IPS DF 19.7 (cell line): Measurements from ENCODE around the gene ADNP.

Experiments
- DNase-seq: peaks from one replicate; pipeline ENCODE4 v3.0.0-alpha.2; 2013; ENCODE audit warnings: low read depth, low spot score

ADNP gene

GRCh38 chr20:50932691-50933280, 1.5 kb upstream of the ADNP start:
- no peak for DNase-seq

DNA sequence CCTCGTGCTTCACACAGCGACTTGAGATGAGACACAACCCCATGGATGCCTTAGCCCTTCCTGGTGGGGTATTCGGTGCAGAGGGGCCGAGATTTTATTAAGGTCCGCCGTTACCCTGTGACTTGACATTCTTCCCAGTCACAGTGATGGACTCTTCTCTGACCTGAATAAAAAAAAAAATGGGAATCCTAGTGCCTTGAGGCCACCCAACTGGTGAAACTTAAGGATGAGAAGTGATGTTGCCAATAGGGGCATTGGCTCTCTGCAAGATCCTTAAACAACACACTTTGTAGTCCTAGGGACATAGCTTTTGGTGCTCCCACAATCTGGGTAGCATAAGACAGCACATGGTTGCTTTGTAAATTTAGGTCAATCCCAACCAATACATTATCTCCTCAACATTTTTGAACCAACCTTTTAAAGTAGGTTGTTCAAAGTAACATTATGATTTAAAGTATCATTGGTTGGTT, 814 bp upstream of the ADNP start:
- no peak for DNase-seq

- DNase-seq: no peak
These were observed 296 bp downstream of the ADNP start for GRCh38 chr20:50930976-50931305.

GRCh38 chr20:50930139-50930975, 880 bp downstream of the ADNP start:
- no peak for DNase-seq

- peak; percentile 86 for DNase-seq
These were observed 1.7 kb downstream of the ADNP start for GRCh38 chr20:50929299-50930138.

DNA sequence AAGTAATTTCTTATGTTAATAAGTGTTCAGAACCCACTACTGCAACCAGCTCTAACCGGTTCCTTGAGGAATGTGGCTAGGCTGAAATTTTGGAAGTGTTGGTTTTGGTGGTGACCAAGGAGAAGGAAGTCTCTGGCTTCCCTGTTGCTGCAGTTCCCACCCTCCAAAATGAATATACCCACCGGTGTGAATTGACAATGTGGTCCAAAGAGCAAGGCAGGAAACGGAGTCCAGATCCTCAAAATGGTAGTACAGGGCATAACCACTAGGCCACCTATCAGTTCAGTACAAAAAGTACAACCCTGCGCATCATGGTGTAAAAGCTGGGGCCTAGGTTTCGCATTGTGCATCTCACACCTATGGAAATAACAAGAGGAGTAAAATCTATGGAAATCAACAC, 2.8 kb downstream of the ADNP start:
- no peak for DNase-seq

DNA sequence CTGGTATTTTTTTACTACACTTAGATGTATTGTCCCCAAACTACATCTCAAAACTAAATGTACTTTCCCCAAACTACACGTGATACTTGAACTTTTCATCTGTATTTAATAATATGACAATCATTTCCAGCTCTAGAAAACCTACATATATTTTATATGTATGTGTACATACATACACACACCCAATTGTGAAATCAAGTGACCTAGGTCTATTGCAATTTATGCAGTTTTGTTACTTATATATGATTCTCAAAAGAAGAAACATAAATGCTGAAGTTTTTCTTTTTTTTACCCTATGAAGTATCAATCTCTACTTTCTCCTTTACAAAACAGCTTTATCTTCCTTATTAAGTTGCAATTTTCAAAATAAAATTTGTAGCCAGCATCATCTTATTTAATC, 4.7 kb downstream of the ADNP start:
- DNase-seq: no peak

GRCh38 chr20:50924261-50924920, 6.8 kb downstream of the ADNP start:
- no peak for DNase-seq

GRCh38 chr20:50921803-50922501, 9.3 kb downstream of the ADNP start:
- DNase-seq: no peak

DNA sequence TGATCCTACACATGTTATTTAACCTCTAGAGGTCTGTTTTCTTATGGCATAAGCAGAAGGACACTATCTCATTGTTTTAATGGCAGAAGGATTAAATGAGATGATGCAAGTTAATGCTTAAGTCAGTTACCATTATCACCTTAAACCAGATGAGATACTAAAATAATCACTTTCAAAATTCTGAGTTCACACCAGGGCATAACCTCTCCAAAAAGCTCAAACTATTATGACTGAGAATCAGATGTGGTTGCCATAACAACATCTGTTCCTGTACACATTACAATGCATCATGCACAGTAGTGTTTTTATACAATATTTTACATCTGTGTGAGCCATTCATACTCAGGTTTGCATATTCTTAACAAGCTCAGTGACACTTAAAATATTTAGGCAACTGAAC, 10.2 kb downstream of the ADNP start:
- no peak for DNase-seq

- DNase-seq: no peak
These were observed 11.7 kb downstream of the ADNP start for GRCh38 chr20:50919567-50919966.

DNA sequence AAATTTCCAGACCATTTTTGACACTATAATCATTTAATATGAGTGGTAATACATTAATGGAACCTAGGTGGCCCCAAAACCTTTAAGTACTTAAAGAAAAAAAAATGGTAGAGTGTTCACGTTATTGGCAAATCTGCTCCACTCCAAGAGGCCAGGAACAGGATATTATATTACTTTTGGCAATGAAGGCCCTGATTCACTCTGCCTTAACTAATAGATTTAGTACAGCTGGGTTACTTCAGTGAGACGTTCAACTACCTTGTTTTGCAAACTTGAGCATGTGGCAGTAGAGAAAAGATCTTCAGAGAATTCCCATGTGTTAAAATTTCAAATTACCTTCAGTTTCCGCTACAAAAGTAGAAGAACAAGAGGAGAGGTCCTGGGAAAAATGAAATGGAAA, 12.8 kb downstream of the ADNP start:
- no peak for DNase-seq

- no peak for DNase-seq
These were observed 14.3 kb downstream of the ADNP start for GRCh38 chr20:50916934-50917333.

GRCh38 chr20:50916257-50916656, 15.0 kb downstream of the ADNP start:
- no peak for DNase-seq

DNA sequence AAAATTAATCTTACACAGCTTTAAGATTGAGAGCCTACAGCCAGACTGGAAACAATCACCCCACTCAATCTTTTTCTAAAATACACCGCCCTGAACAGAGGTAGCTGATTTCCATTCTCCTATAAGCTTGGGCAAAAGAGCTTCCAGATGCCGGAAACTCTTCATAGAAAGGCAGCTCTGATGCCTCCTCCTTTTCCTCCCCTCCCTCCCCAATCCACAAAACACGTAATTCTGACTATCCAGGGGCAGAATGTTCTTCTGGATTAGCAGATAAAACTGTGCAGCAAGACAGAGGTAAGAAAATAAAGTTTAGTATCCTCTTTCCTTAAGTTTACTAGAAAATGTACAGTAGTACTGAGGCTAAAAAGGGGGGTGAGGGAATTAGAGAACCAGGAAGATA, 15.8 kb downstream of the ADNP start:
- no peak for DNase-seq

- DNase-seq: no peak
These were observed 17.4 kb downstream of the ADNP start for GRCh38 chr20:50913690-50914375.

DNA sequence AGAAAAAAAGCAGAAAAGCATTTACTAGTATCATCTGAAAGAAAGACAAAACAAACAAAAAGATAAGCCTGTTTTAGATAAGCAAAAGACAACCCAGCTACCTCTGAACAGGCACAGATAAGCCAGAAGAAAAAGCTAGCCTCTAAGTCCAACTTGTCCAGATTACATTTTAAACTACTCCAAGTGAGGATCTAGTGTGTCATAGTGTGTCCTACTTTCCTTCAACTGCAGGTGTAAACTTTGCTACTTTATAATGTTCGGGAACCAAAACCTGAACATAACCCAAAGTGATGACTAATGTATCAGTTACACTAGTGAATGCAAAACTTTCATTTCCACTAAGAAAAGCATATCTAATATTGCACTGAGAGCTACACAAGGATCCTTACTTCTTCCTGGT, 19.5 kb downstream of the ADNP start:
- DNase-seq: no peak

DNA sequence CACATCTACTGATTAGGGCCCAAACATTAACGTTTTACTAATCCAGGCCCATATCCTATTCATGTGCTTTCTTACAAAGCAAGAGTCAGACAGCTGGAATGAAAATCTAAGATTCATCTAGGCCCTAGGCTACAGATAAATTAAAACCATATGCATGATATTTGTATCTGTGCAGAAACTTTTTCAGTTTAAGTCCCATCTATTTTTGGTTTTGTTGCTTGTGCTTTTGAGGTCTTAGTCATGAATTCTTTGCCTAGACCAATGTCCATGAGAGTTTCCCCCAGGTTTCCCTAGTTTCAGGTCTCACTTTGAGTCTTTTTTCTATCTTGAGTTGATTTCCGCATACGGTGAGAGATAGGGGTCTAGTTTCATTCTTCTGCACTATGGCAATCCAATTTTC, 20.2 kb downstream of the ADNP start:
- DNase-seq: no peak

GRCh38 chr20:50909413-50909812, 21.8 kb downstream of the ADNP start:
- DNase-seq: no peak

DNA sequence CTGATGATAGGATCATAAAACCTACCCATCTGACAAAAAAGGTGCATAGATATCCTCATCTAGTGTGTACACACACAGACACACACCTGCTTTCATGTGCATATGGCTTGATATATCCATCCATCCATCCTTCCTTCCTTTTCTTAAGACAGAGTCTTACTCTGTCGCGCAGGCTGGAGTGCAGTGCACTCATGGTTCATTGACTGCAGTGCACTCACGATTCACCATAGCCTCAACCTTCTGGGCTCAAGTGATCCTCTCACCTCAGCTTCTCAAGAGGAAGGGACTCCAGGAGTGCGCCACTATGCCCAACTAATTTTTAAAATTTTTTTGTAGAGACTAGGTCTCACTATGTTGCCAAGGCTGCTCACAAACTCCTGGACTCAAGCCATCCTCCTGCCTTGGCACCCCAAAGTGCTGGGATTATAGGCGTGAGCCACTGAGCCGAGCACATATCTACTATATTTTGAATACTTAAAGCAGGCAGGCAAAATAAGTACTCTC, 27.1 kb downstream of the ADNP start:
- DNase-seq: no peak
